ENCODE data around the gene MAP3K5.

- TF ChIP-seq, protein P1, sequence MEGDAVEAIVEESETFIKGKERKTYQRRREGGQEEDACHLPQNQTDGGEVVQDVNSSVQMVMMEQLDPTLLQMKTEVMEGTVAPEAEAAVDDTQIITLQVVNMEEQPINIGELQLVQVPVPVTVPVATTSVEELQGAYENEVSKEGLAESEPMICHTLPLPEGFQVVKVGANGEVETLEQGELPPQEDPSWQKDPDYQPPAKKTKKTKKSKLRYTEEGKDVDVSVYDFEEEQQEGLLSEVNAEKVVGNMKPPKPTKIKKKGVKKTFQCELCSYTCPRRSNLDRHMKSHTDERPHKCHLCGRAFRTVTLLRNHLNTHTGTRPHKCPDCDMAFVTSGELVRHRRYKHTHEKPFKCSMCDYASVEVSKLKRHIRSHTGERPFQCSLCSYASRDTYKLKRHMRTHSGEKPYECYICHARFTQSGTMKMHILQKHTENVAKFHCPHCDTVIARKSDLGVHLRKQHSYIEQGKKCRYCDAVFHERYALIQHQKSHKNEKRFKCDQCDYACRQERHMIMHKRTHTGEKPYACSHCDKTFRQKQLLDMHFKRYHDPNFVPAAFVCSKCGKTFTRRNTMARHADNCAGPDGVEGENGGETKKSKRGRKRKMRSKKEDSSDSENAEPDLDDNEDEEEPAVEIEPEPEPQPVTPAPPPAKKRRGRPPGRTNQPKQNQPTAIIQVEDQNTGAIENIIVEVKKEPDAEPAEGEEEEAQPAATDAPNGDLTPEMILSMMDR (IDR thresholded peaks at IDR 0.05): no peak
- TF ChIP-seq POLR2AphosphoS5 (IDR thresholded peaks at IDR 0.05; ENCODE audit: low read depth, low read length) (no peak), SIN3A (IDR thresholded peaks at IDR 0.05; ENCODE audit: borderline replicate concordance, insufficient read depth, low read depth, low read length) (no peak), TCF7L2 (IDR thresholded peaks at IDR 0.05; ENCODE audit: low read depth, low read length) (no peak)
- TF ChIP-seq, protein P2, sequence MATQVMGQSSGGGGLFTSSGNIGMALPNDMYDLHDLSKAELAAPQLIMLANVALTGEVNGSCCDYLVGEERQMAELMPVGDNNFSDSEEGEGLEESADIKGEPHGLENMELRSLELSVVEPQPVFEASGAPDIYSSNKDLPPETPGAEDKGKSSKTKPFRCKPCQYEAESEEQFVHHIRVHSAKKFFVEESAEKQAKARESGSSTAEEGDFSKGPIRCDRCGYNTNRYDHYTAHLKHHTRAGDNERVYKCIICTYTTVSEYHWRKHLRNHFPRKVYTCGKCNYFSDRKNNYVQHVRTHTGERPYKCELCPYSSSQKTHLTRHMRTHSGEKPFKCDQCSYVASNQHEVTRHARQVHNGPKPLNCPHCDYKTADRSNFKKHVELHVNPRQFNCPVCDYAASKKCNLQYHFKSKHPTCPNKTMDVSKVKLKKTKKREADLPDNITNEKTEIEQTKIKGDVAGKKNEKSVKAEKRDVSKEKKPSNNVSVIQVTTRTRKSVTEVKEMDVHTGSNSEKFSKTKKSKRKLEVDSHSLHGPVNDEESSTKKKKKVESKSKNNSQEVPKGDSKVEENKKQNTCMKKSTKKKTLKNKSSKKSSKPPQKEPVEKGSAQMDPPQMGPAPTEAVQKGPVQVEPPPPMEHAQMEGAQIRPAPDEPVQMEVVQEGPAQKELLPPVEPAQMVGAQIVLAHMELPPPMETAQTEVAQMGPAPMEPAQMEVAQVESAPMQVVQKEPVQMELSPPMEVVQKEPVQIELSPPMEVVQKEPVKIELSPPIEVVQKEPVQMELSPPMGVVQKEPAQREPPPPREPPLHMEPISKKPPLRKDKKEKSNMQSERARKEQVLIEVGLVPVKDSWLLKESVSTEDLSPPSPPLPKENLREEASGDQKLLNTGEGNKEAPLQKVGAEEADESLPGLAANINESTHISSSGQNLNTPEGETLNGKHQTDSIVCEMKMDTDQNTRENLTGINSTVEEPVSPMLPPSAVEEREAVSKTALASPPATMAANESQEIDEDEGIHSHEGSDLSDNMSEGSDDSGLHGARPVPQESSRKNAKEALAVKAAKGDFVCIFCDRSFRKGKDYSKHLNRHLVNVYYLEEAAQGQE (IDR thresholded peaks at IDR 0.05; ENCODE audit: insufficient read depth in 1 of 2, low read depth in 2 of 2, low read length in 1 of 2): no peak
These were observed 74.6 kb downstream of the MAP3K5 start for GRCh38 chr6:136717716-136717990.

Data from Panc1 (cell line).